ENCODE measurements around the gene GALNT9. TPM values are rescaled to one million over a fixed set of nuclear protein-coding genes. Genes with fewer than 3 reads are reported as not detected.

GALNT9 gene
- total RNA-seq, 1 donor from 2014 or later = 1.6 TPM

DNA sequence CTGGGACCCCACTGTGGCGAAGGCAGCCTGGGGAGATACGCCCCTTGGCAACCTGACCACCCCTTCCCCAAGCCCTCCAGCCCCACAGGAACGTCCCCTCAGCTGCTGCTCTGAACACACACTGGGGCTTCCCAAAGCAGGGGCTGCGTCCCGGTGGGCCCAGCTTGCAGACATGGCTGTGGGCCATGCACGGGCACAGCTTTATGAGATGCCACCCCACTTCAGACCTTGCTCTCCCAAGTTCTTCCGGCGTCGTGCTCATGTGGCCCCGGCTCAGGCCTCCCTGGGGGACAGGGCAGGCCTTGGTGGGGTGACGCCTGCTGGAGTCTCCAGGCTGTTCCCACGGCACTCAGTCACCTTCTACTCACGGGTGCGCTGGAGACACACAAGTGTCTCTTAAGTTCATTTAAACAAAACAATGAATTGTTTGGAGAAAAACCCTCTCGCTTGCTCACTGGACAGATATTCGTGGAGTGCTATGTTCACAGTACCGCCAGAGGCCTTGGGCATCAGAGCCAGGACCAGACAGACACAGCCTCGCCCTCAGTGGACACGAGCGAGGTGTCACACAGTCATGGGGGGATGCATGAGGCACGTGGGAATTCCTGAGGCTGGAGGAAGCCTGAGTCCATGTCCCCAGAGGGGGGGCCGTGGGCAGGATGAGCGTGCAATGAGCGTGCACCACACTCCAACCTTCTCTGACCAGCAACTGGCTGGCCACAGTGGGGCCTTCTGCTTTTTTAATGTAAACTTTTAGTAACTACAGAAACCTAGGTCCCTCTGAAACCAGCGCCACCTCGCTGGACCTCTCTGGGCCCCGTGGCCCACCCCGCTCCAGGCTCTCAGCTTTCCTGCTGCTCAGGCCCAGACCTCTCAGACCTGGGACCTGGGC, 4.3 kb downstream of the GALNT9 start:
- Mint-ChIP-seq H3K27ac (no peak overlapping the region), H3K9me3 (no peaks in the 10 kb centered on the region), H3K36me3 (no peaks in the 10 kb centered on the region), H3K4me1 (ENCODE audit: unreplicated experiment) (peaks cover 9% of the 10 kb centered on the region), H3K27me3 (peaks cover 64% of the 10 kb centered on the region), H3K4me3 (no peak overlapping the region)
- no peak for DNase-seq (ENCODE audit: extremely low spot score, unreplicated experiment)
- TF ChIP-seq, protein P1, sequence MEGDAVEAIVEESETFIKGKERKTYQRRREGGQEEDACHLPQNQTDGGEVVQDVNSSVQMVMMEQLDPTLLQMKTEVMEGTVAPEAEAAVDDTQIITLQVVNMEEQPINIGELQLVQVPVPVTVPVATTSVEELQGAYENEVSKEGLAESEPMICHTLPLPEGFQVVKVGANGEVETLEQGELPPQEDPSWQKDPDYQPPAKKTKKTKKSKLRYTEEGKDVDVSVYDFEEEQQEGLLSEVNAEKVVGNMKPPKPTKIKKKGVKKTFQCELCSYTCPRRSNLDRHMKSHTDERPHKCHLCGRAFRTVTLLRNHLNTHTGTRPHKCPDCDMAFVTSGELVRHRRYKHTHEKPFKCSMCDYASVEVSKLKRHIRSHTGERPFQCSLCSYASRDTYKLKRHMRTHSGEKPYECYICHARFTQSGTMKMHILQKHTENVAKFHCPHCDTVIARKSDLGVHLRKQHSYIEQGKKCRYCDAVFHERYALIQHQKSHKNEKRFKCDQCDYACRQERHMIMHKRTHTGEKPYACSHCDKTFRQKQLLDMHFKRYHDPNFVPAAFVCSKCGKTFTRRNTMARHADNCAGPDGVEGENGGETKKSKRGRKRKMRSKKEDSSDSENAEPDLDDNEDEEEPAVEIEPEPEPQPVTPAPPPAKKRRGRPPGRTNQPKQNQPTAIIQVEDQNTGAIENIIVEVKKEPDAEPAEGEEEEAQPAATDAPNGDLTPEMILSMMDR (conservative IDR thresholded peaks at IDR 0.05) = no peak

DNA sequence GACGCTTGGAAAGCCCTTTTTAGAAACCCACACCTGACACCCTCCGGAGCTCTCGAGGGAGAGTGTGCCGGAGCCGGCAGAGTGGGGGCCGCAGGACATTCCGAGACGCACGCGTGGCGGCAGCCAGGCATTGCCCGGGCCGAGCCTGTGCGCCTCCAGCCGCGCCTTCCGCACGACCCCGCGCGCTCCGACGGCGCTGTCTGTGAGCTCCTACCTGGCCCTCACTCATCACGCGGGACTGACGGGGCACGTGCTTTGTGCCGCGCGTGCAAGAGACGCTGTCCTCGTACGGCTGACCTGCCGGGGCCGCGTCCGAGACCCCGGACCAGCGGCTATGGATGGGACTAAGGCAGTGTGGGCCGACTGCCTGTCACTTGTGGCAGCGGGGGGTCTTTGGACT, 5.2 kb downstream of the GALNT9 start:
- peaks cover 70% of the 10 kb centered on the region for H3K27me3 Mint-ChIP-seq
- H3K27ac Mint-ChIP-seq = no peak overlapping the region
- TF ChIP-seq, protein P1 (conservative IDR thresholded peaks at IDR 0.05) = no peak
- H3K36me3 Mint-ChIP-seq = no peaks in the 10 kb centered on the region
- no peaks in the 10 kb centered on the region for H3K9me3 Mint-ChIP-seq
- peaks cover 9% of the 10 kb centered on the region for H3K4me1 Mint-ChIP-seq (ENCODE audit: unreplicated experiment)
- DNase-seq (ENCODE audit: extremely low spot score, unreplicated experiment) = no peak
- H3K4me3 Mint-ChIP-seq = no peak overlapping the region

DNA sequence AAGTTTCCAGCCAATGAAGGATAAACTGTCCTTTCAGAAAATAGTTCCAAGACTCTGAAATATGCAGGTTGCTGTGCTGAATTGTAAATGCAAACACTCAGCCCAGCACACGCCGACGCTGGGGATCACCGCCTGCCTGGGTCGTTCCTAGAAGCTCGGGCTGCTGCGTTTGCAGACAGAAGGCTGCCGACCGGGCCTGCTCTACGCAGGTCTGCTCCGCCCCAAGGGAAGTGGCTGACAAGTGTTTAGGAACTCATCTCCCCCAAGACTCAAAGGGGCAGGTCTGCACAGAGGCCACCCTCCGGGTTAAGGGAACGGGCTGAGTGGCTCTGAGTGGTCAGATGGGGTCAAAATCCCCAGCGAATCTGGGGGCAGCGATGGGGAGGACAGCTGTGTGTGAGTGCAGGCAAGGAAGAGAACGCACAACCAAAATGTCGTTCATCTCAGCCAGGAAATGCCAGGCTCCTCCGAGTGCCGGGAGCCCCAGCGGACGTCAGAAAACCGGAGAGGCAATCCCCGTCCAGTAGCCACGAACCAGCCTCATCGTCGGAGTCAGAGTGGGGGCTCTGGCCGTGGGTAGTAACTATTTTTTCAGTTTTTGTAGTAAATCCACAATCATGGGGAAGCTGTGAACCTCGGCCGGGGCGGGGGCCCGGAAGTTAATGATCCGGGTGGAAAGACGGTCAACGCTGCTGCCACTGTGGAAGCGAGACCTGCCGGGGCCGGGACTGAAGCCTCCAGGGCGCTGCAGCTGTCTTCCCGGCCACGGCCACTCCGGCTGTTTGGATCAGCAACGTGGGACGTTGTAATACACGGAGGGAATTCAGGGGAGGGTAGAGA, 6.0 kb downstream of the GALNT9 start:
- peaks cover 9% of the 10 kb centered on the region for H3K4me1 Mint-ChIP-seq (ENCODE audit: unreplicated experiment)
- H3K9me3 Mint-ChIP-seq = no peaks in the 10 kb centered on the region
- TF ChIP-seq, protein P1 (conservative IDR thresholded peaks at IDR 0.05) = no peak
- H3K27ac Mint-ChIP-seq = no peak overlapping the region
- no peaks in the 10 kb centered on the region for H3K36me3 Mint-ChIP-seq
- no peak overlapping the region for H3K4me3 Mint-ChIP-seq
- DNase-seq (ENCODE audit: extremely low spot score, unreplicated experiment) = no peak
- H3K27me3 Mint-ChIP-seq = peaks cover 68% of the 10 kb centered on the region

DNA sequence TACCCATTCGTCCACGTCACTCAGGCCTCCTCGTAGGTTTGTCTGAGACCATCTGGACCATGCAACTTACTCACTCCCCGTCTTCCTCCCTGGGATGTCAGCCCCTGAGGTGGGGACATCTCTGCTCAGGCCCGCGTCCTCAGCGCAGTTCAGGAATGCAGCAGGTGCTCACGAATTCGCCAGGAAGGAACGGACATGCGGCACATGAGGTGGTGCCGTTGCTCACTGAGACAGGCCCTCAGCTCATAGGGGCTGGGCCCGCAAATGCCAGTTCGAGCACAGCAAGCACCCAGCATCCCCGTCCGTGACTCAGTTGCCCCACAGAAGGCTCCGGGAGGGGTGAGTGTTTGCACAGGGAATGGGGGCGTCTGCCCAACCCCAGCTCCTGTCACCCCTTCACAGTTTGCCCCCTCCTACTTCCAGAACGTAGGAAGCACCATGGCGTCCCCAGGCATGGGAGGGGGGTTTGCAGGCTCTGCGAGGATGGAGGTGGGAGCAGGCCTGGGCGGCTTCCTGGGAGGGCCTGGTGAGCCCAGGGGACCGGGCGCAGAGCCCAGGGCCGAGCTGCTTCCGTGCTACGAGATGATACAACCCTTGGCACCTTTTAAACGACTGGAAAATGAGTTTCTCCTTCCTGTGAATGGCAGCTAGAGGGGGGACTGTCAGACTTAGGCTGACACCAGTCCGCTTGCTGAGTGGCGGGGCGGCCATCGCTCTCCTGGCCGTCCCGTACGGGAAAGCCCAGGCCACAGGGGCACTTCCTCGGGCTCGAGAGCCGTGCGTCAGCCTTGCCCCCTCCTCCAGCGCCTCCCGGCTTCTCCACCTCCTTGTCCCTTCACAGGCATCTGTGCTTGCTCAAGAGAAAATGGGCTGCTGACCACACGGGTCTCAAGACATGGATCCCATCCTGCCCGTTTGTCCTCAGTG, 6.9 kb downstream of the GALNT9 start:
- Mint-ChIP-seq H3K27ac (no peak overlapping the region), H3K27me3 (peaks cover 59% of the 10 kb centered on the region), H3K36me3 (no peaks in the 10 kb centered on the region), H3K4me1 (ENCODE audit: unreplicated experiment) (peaks cover 9% of the 10 kb centered on the region), H3K9me3 (no peaks in the 10 kb centered on the region), H3K4me3 (no peak overlapping the region)
- TF ChIP-seq, protein P1 (conservative IDR thresholded peaks at IDR 0.05) = no peak
- DNase-seq (ENCODE audit: extremely low spot score, unreplicated experiment) = no peak
